GM12865 (cell line): ENCODE results near the gene RAP1GAP2.

Source experiments
- DNase-seq: peaks from one replicate; pipeline ENCODE4 v3.0.0; 2010; ENCODE audit warnings: low read depth
- H3K4me3 ChIP-seq: 2 replicates; pipeline ENCODE4 v1.5.1; 2011; ENCODE audit warnings: mild to moderate bottlenecking, low read depth, low read length, control low read depth
- TF ChIP-seq, protein P1 (sequence below): IDR thresholded peaks from 2 replicates; pipeline ENCODE4 v1.5.1; 2011; ENCODE audit warnings: low read length, control low read depth, low read depth, inconsistent platforms; ENCODE audit not compliant: insufficient read depth; ENCODE audit errors: missing control alignments

The RAP1GAP2 gene

DNA sequence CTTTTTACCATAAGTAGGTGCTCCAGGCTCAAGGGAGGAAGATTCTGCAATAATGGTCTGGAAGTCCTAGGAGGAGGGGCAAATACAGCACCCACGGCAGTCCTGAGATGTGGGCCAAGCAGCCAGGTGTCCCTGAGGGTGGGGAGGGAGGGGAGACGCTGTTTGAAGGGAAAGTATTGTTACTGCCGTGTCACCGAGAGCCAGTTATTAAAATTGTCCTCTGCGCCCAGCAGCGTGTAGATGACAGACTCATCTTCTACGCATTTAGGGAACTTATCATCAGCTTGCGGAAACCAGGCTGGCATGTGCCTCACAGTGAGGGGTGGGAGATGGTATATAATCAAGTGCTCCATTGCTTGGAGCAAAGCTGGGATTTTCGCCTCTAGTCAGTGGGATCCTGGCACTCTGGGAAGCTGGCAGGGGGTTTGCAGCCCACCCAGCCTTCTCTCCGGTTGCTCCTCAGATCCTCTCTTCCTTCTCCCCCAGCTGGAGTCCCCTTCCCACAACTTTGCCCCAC is 162.5 kb downstream of the RAP1GAP2 start:
- TF ChIP-seq, protein P1, sequence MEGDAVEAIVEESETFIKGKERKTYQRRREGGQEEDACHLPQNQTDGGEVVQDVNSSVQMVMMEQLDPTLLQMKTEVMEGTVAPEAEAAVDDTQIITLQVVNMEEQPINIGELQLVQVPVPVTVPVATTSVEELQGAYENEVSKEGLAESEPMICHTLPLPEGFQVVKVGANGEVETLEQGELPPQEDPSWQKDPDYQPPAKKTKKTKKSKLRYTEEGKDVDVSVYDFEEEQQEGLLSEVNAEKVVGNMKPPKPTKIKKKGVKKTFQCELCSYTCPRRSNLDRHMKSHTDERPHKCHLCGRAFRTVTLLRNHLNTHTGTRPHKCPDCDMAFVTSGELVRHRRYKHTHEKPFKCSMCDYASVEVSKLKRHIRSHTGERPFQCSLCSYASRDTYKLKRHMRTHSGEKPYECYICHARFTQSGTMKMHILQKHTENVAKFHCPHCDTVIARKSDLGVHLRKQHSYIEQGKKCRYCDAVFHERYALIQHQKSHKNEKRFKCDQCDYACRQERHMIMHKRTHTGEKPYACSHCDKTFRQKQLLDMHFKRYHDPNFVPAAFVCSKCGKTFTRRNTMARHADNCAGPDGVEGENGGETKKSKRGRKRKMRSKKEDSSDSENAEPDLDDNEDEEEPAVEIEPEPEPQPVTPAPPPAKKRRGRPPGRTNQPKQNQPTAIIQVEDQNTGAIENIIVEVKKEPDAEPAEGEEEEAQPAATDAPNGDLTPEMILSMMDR: no peak
- DNase-seq: no peak

DNA sequence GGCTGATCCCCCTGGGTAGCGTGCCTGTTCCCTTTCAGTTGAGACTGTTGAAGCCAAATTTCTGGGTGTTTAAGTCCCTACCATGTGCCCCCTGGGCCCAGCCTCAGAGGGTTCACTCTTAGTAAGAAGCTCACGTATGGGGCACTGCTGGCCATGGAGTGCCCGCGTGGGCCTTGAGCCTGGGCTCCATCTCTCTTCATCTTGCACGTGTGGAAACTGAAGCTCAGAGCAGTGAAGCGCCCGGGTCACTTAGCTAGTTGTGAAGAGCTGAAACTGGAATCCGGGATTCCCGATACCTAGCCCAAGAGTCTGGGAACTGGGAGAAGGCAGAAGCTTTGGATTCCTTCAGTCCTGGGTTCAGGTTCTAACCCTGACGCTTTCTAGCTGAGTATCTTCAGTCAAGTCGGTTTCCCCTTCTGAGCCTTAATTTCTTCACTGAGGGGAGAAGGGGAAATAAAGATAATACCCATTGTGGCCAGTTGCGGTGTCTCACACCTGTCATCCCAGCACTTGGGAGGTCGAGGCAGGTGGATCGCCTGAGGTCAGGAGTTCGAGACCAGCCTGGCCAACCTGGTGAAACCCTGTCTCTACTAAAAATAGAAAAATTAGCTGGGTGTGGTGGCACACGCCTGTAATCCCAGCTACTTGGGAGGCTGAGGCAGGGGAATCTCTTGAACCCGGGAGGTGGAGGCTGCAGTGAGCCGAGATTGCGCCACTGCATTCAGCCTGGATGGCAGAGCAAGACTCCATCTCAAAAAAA is 163.3 kb downstream of the RAP1GAP2 start:
- TF ChIP-seq, protein P1: no peak
- H3K4me3 ChIP-seq: no peak overlapping the region
- DNase-seq: no peak

More for the DNA sequence above, 162.5 kb downstream of the RAP1GAP2 start:
- H3K4me3 ChIP-seq: no peak overlapping the region

DNA sequence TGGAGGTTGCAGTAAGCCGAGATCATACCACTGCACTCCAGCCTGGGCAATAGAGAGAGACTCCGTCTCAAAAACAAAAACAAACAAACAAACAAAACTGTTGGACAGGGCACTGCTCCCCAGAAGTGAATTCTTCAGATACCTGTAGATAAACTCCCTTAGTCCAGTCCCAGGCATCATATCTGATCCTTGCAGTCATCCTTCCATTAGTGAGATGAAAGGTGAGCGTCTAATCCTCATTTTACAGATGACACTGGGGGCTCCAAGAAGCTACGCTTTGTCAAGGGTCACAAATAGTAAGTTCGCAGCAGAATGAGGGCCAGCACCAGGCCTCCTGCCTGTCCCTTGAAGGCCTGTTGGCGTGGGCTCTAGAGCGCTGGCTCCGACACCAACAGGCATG is 165.2 kb downstream of the RAP1GAP2 start:
- H3K4me3 ChIP-seq: no peak overlapping the region
- TF ChIP-seq, protein P1: no peak
- no peak for DNase-seq

DNA sequence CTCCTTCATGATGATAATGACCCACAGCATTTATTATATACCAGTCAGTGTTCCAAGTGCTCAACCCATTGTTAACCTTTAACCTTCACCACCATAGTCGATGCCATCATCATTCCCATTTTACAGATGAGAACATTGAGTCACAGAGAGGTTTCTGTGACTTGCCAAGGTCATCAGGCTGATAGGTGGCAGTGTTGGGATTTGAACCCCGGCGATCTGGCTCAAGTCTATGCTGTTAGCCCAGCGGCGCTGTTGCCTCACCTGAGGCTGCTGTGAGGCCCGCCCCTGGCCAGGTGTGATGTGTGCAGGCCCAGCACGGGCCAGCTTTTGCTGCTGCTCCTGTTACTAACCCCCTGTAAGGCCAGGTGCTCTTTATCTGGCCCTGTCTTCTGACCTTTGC is 166.0 kb downstream of the RAP1GAP2 start:
- TF ChIP-seq, protein P1: no peak
- DNase-seq: no peak
- H3K4me3 ChIP-seq: no peak overlapping the region

DNA sequence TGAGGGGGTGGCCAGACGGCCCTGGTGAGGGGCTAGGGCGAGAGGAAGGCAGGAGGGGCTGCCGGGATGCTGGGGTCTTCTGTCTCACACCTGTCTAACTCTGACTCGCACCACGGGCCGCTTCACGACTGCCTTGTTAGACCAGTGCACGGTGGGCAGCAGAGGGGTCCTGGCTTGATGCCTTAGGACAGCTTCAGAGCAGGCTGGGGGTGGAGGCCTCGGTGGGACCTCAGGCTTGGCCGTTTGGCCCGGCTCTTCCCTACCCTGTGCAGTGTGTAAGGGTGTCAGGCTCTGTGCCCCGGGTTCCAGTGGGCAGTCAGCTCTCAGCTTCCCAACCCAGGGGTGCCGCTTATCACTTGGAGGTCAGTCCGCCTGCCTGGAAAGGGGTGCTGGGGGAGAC is 166.5 kb downstream of the RAP1GAP2 start:
- no peak overlapping the region for H3K4me3 ChIP-seq
- DNase-seq: no peak
- TF ChIP-seq, protein P1: no peak

DNA sequence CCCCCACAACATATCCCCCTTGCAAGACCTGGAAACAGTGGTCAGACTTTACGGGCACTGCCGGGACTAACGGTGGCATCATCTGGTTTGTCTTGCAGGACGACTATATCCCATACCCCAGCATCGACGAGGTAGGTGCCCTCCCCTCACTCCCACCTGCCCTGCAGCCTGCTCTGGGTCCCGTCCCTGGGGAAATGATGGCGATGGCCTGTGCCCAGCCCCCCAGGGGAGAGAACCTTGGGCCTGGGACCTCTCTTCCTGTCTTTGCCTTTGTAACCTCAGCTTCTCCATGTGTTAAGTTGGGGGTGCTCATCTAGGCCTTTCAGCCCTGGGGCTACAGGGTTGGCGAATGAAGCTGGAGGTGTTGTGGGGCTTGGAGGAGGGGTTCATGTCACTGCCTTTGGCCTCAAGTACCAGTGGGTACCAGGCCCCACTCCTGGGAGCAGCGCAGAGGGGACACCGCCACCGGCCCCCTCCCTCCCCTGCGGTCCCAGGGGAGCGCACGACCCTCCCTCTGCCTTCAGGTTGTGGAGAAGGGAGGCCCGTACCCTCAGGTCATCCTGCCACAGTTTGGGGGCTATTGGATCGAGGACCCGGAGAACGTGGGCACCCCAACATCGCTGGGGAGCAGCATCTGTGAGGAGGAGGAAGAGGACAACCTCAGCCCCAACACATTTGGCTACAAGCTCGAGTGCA is 167.2 kb downstream of the RAP1GAP2 start:
- no peak overlapping the region for H3K4me3 ChIP-seq
- TF ChIP-seq, protein P1: no peak
- DNase-seq: no peak
